OCI-LY7 (cell line): ENCODE results near the gene SIK1. TPM values are rescaled to one million over a fixed set of nuclear protein-coding genes. Genes with fewer than 3 reads are reported as not detected.
"Not testable (repeated sequence)": the region's sequence is repeated elsewhere in the genome, so short reads cannot be mapped to it uniquely, and the experiment has no call there.

Experiments
- BruUV-seq: library from RNA; stranded (reverse); fragments of 400-500 nt; replicated peaks from 2 replicates; lab custom pipeline; 2021; lab: Mats Ljungman, UMichigan
- CTCF ChIA-PET: fragments of 300-600 bp; sonication (Branson Sonifier 250); formaldehyde crosslinking; loops from one replicate; lab custom pipeline; 2022; ENCODE audit warnings: antibody characterized with exemption; ENCODE audit not compliant: unreplicated experiment; lab: Charles Lee
- POLR2A ChIA-PET: fragments of 300-600 bp; sonication (Branson Sonifier 250); formaldehyde crosslinking; loops from one replicate; lab custom pipeline; 2022; ENCODE audit warnings: antibody characterized with exemption; lab: Charles Lee
- DNase-seq: peaks from one replicate; pipeline ENCODE4 v3.0.0-alpha.2; 2015; ENCODE audit warnings: low spot score
- H2AFZ ChIP-seq: fragments of 200-600 bp; sonication (generic), shearing (Covaris generic); 2 replicates; pipeline ENCODE4 v1.6.1; 2014; ENCODE audit warnings: mild to moderate bottlenecking, antibody characterized with exemption, low read length, moderate library complexity
- H3K27ac ChIP-seq: fragments of 200-600 bp; sonication (generic); 2 replicates; pipeline ENCODE4 v1.5.1; 2014; ENCODE audit warnings: mixed run types, low read depth, mild to moderate bottlenecking, moderate library complexity, low read length, inconsistent platforms; ENCODE audit not compliant: poor library complexity, severe bottlenecking
- H3K36me3 ChIP-seq: fragments of 200-600 bp; sonication (generic); 2 replicates; pipeline ENCODE4 v1.6.1; 2014; ENCODE audit warnings: mild to moderate bottlenecking, antibody characterized with exemption, low read length, moderate library complexity, mixed read lengths; ENCODE audit not compliant: insufficient read depth
- H3K4me1 ChIP-seq: fragments of 200-600 bp; sonication (generic); 2 replicates; pipeline ENCODE4 v1.5.1; 2014; ENCODE audit warnings: mild to moderate bottlenecking, low read length; ENCODE audit not compliant: insufficient read depth, poor library complexity, severe bottlenecking
- H3K4me2 ChIP-seq: fragments of 200-600 bp; sonication (generic); 2 replicates; pipeline ENCODE4 v1.6.1; 2014; ENCODE audit warnings: mild to moderate bottlenecking, low read length
- H3K4me3 ChIP-seq: fragments of 200-600 bp; sonication (generic); 2 replicates; pipeline ENCODE4 v1.5.1; 2014; ENCODE audit warnings: mild to moderate bottlenecking, low read depth, low read length; ENCODE audit not compliant: poor library complexity, severe bottlenecking
- H3K79me2 ChIP-seq: fragments of 200-600 bp; sonication (generic); 2 replicates; pipeline ENCODE4 v1.6.1; 2016; ENCODE audit warnings: low read depth, mild to moderate bottlenecking, low read length, moderate library complexity, mixed read lengths; ENCODE audit not compliant: insufficient read depth
- H3K9me2 ChIP-seq: fragments of 200-600 bp; sonication (generic); 2 replicates; pipeline ENCODE4 v1.6.1; 2016; ENCODE audit warnings: mild to moderate bottlenecking, low read length, mixed read lengths; ENCODE audit not compliant: insufficient read depth
- H3K9me3 ChIP-seq: fragments of 200-600 bp; sonication (generic); 2 replicates; pipeline ENCODE4 v1.6.1; 2014; ENCODE audit warnings: mild to moderate bottlenecking, mixed run types, low read length, mixed read lengths
- H4K20me1 ChIP-seq: fragments of 200-600 bp; sonication (generic); 2 replicates; pipeline ENCODE4 v1.6.1; 2014; ENCODE audit warnings: mild to moderate bottlenecking, antibody characterized with exemption, low read length, moderate library complexity, mixed read lengths; ENCODE audit not compliant: insufficient read depth
- intact Hi-C: fragments of 100-400 bp; cut with micrococcal nuclease; formaldehyde crosslinking; loops from one replicate; pipeline ENCODE4 v1.10.0; 2022; ENCODE audit not compliant: unreplicated experiment
- total RNA-seq, 2 experiments: library from RNA; depleted of rRNA in 1 of 2; stranded (reverse); fragments of >200 nt in 1 of 2; shearing (Covaris generic) in 1 of 2; gene quantifications; 2 replicates each; pipeline ENCODE4 v1.2.3, GENCODE V29; 2014 to 2022

SIK1 gene
- total RNA-seq, 2 experiments from 2014 or later, result 0.41 to 4.6 TPM

GRCh38 chr21:43399136-43399535, 27.8 kb downstream of the SIK1 start:
- H3K36me3 ChIP-seq, H3K4me2 ChIP-seq, H2AFZ ChIP-seq, H3K4me1 ChIP-seq, H3K4me3 ChIP-seq, intact Hi-C loops, H4K20me1 ChIP-seq, POLR2A ChIA-PET, DNase-seq, H3K27ac ChIP-seq, H3K9me2 ChIP-seq, CTCF ChIA-PET, BruUV-seq, H3K79me2 ChIP-seq, H3K9me3 ChIP-seq: not testable (repeated sequence)

GRCh38 chr21:43398533-43398932, 28.4 kb downstream of the SIK1 start:
- H3K36me3 ChIP-seq, CTCF ChIA-PET, H3K4me1 ChIP-seq, DNase-seq, H3K4me2 ChIP-seq, H4K20me1 ChIP-seq, POLR2A ChIA-PET, H3K4me3 ChIP-seq, BruUV-seq, H3K9me3 ChIP-seq, intact Hi-C loops, H3K79me2 ChIP-seq, H3K27ac ChIP-seq, H3K9me2 ChIP-seq, H2AFZ ChIP-seq: not testable (repeated sequence)

- CTCF ChIA-PET, H3K4me3 ChIP-seq, POLR2A ChIA-PET, BruUV-seq, H3K79me2 ChIP-seq, H3K4me1 ChIP-seq, H3K9me3 ChIP-seq, H3K27ac ChIP-seq, intact Hi-C loops, DNase-seq, H3K36me3 ChIP-seq, H3K4me2 ChIP-seq, H4K20me1 ChIP-seq, H3K9me2 ChIP-seq, H2AFZ ChIP-seq: not testable (repeated sequence)
These were observed 28.9 kb downstream of the SIK1 start for GRCh38 chr21:43398000-43398399.

- POLR2A ChIA-PET, intact Hi-C loops, H3K36me3 ChIP-seq, H4K20me1 ChIP-seq, H3K9me2 ChIP-seq, CTCF ChIA-PET, H3K4me3 ChIP-seq, DNase-seq, H3K27ac ChIP-seq, H3K4me1 ChIP-seq, H3K4me2 ChIP-seq, BruUV-seq, H2AFZ ChIP-seq, H3K79me2 ChIP-seq, H3K9me3 ChIP-seq: not testable (repeated sequence)
These were observed 29.5 kb downstream of the SIK1 start for GRCh38 chr21:43397439-43397808.

GRCh38 chr21:43396788-43397438, 30.0 kb downstream of the SIK1 start:
- intact Hi-C loops, H3K27ac ChIP-seq, H3K79me2 ChIP-seq, CTCF ChIA-PET, BruUV-seq, H2AFZ ChIP-seq, H4K20me1 ChIP-seq, H3K9me2 ChIP-seq, H3K4me2 ChIP-seq, DNase-seq, POLR2A ChIA-PET, H3K4me1 ChIP-seq, H3K9me3 ChIP-seq, H3K4me3 ChIP-seq, H3K36me3 ChIP-seq: not testable (repeated sequence)

- H3K36me3 ChIP-seq, DNase-seq, H3K27ac ChIP-seq, H3K9me2 ChIP-seq, CTCF ChIA-PET, BruUV-seq, intact Hi-C loops, H3K9me3 ChIP-seq, H3K4me1 ChIP-seq, H3K4me3 ChIP-seq, H3K4me2 ChIP-seq, H2AFZ ChIP-seq, POLR2A ChIA-PET, H4K20me1 ChIP-seq, H3K79me2 ChIP-seq: not testable (repeated sequence)
These were observed 43.6 kb downstream of the SIK1 start for GRCh38 chr21:43383351-43383750.
